CD4-positive, alpha-beta T cell treated with Interleukin-15 for 1 hour (primary cell): Measurements from ENCODE around the gene WDR37.

Experiments used
- DNase-seq: peaks from one replicate; pipeline ENCODE4 v3.0.0-alpha.2; 2020

Gene WDR37

DNA sequence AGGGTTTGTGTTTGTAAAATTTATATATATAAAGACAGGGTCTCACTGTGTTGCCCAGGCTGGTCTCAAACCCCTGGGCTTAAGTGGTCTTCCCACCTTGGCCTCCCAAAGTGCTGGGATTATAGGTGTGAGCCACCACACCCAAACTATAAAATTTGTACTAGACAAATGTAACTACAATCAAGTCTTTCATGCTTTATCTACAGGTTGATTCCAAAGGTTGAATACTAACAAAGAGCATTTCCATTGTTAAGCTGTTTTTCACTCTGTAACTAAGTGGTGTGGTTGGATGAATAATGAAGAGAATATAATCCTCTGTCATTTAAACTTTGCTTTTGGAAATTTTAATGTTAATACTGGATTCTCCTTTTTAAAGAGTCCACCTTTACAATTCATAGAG lies 22.5 kb downstream of the WDR37 start:
- DNase-seq: no peak

DNA sequence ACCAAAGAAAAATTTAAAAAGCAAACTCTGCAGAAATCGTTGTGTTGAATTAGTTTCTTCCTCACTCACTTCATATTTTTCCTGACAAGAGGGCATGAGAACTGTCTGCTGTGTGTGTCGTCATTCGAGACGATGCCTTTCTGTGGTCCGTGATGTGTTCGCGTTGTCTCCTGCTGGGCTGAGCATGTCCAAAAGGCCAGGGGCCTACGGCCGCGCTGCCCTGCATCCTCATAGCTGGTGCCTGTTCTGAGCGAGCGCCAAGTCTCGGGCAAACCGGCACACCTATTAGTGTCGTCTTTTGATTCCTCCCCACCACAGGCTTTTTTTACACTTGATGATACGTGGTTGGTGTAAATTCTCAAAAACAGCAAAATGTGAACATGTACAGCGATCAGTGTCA lies 27.4 kb downstream of the WDR37 start:
- no peak for DNase-seq

GRCh38 chr10:1084011-1084950 lies 28.1 kb downstream of the WDR37 start:
- no peak for DNase-seq

DNA sequence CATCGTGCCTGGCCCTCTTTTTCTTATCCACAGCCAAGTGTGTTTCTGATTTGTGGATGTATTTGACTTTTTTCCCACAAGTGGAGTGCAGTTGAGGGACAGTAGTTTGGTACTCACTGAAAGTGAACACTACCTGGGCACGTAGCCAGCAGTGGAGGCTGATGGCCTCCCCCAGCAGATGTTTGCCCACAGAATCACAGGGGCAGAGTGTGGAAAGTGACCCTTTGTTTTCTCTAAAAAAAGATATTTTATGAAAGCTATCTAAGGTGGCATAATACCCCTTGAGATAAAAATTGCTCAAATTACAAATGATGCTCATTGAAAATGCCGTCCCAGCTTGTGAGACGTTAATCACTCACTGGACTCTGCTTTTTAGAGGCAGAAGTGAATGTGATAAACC lies 29.1 kb downstream of the WDR37 start:
- DNase-seq: no peak

DNA sequence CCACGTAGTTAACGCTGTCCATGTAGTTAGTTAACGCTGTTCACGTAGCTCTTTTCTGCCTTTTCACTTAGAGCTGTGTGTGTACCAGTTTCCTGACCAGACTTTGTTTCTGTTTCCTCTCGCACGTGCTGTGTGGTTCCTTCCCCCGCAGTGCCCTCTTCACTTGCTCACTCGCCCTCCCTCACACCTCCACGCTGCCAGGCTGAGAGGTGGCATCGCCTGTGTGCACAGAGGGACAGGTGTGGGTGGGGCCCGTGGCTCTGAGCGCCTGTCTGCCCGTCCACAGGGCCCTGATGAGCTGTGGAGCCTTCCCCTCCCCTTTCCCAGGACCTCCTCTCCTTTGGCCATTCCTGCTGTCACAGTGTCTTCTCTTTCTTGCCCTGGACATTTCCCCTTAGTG lies 30.6 kb downstream of the WDR37 start:
- DNase-seq: no peak

DNA sequence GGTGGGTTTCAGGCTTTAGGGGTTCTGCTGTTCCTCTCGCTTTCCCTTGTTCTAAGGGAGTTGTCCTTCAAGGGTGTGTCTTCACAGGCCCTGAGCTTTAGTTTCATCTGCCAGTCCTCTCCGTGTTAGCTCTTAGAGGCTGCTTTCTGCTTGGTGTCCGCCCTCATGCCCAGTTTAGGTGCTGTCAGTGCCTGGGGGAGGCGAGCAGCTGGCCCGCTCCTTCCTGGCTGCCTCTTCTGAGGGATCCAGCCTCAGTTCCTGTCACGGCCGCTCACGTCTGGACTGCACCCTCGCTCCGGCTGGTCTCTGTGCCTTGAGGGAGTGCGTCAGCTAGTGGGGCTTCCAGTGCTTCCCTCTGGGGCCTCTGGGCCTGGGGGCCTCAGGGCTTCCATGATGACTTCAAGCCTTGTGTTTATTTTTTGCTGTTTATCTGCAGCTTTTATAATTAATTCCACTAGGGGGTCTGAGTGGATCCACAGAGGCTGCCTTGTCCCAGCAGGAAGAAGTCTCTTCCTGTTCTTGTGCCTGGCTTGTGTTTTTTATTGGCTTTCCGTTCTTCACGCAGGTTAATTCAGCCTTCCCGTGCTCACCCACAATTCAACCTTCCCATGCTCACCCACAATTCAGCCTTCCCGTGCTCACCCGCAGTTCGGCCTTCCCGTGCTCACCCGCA lies 33.0 kb downstream of the WDR37 start:
- DNase-seq: no peak

DNA sequence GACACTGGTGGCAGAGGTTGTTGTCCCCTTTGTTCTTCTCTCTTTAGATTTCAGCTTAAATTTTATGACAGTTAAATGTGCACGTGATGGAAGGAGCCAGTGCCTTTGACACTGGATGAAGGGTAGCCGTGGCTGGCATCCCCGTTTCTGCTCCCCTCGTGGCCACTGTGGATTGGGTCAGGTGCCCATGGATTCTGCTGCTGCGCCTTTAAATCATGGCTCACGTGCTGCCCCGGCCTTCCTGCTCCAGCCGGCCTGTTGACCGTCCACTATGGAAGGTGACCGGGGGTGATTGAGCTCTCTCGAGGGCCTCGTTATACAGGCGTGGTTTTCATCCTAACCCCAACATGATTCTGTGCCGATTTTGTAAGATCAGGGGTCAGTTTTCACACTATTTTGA lies 34.5 kb downstream of the WDR37 start:
- DNase-seq: no peak

DNA sequence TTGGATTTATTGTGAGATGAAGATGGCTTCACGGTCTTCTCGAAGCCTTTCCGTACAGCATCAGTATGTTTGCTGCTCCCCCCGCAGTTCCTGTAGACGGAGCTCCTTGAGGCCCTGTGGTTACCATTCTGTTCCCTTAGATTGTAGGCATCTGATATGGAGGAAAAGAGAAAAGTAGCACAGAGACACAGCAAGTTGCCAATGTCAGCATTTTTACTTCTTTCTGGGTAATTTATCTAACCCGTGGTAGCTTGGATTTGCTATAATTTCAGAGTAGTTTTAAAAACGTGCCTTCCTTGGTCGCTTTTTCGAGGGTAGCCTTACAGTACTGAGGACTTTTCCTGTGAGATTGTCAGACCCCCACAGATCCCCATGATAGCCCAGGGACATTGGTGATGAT lies 37.5 kb downstream of the WDR37 start:
- no peak for DNase-seq

DNA sequence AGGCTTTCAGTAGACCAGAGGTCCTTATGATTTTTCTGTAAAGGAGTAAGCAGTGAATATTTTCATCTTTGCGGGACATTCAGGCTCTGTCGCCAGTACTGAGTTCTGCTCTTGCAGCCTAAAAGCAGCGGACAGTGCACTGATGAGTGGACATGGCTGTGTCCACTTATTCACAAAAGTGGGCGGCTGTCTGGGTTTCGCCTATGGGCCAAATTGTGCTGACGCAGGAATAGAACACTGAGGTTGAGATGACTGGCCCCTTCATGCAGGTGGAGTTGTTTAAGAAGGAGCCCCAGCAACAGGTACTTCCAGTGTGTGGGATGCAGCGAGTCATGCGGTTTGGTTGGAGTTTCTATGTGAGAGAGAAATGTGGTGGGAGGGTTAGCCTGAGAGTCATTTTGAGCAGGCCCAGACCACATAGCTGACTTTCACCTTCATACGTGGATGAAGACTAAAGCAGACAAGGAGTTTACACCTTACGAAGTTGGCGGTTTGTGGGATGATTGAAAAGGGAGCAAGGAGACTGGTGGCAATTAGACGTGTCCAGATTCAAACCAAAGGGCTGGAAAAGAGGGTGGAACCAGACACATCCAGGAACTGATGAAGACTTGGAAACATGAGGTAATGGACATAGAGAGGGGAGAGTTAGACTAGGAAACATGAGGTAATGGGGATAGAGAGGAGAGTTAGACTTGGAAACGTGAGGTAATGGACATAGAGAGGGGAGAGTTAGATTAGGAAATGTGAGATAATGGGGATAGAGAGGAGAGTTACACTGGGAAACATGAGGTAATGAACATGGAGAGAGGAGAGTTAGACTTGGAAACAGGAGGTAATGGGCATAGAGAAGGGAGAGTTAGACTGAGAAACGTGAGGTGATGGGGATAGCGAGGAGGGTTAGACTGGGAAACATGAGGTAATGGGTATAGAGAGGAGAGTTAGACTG lies 38.2 kb downstream of the WDR37 start:
- DNase-seq: no peak

- no peak for DNase-seq
Measured at GRCh38 chr10:1095498-1095897, 39.3 kb downstream of the WDR37 start.

DNA sequence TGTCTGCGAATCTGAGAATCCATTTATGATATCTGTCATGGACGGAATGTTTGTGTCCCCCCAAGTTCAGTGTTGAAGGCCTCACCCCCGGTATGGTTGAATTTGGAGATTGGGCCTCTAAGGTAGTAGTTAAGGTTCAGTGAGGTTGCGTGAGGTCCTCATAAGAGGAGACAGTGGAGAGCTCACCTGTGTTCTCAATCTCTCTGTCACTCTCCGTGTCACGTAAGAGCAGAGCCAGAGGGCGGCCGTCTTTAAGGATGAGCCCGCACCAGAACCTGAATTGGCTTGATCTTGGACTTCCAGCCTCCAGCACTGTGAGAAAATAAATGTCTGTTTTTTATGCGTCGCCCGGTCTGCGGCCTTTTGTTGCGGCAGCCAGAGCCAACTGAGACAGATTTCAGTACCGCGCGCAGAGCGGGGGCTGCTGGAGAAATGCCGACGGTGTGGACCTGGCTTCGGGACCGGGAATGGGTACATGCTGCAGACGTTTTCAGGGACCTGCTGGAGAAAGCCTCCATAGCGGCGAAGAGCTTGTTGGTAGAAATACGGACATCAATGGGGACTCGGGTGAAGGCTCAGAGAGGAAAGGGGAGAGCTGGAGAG lies 40.2 kb downstream of the WDR37 start:
- no peak for DNase-seq

DNA sequence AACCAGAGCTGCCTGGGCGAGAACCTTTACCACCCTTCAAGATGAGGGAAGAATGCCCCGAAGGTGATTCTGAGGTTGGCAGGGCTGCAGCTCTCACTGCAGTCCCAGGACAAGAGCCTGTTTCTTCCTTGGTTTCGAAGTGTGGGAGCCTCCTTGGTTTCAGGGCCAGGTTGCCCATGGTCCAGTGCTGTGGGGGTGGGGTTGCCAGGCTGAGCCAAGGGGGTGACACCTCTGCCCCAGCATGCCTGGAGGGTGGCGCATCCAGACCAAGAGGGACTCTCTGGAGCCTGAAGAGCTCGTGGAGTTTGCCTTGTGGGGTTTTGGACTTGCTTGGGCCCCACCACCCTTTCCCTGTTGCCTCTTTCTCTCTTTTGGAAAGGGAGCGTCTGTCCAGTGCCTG lies 41.3 kb downstream of the WDR37 start:
- no peak for DNase-seq

- DNase-seq: no peak
Measured at GRCh38 chr10:1100143-1100542, 44.0 kb downstream of the WDR37 start.

DNA sequence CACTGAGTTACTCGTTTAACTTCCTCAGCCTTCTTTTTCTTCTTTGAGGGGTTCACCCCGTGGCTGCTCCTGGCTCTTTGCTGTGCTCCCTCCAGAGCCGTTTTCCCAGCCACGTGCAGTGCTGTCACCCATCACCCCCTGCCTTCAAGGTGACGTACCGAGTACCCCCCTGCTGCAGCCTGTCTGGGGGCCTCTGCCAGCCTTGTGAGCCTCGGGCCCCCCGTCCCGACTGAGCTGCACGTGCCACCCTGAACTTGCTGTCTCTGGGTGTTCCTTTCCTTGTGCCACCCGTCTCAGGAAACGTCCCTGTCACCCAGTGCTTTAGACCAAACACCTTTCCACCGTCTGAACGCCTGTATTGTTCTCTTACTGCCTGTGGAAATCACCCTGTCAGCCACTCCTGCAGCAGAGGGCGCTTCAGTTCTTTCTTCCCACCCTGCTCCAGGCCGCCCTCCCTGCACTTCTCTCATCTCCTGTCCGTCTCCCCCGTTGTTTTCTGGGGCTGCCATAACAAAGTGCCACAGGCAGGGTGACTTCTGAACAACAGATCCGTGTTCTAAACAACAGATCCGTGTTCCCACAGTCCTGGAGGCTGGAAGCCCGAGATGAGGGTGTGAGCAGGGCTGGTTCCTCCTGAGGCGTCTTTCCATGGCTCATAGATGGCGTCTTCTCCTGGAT lies 44.6 kb downstream of the WDR37 start:
- no peak for DNase-seq

DNA sequence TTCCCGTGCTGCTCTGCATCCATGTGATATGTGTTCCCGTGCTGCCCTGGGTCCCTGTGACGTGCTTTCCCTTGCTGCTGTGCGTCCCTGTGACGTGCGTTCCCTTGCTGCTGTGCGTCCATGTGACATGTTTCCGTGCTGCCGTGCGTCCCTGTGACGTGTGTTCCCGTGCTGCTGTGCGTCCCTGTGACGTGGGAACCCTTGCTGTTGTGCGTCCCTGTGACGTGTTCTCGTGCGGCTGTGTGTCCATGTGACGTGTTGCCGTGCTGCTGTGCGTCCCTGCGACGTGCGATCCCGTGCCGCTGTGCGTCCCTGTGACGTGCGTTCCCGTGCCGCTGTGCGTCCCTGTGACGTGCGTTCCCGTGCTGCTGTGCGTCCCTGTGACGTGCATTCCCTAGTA lies 45.8 kb downstream of the WDR37 start:
- DNase-seq: no peak

DNA sequence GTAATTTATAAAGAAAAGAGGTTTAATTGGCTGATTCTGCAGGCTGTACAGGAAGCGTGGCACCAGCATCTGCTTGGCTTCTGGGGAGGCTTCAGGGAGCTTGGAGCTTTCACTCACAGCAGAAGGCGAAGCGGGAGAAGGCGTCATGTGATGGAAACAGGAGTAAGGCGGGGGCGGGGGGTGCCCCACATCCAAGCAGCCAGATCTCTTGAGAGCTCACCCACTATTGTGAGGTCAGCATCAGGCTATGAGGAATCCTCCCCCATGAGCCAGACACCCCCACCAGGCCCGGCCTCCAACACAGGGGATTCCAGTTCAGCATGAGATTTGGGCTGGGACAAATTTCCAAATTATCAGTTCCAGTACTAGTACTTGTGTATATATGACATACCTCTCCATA lies 46.2 kb downstream of the WDR37 start:
- DNase-seq: no peak

DNA sequence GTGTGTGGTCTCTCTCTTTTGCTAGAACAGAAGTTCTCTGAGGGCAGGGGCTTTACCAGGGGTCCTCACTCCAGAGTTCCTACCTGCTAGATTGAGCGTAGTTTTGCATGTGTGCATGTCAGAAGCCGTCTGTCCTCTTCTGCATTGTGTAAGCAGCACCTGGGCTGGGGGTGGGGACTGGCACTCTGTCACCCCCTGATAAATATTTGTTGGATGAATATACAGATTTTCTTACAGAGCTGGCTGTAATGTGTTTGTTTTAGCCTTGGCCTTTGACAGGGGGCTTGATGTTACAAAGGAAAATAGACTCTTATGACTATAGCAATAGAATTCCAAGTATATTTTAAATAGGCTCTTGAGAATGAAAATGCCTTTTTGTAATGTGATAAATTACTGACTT lies 46.6 kb downstream of the WDR37 start:
- no peak for DNase-seq

- DNase-seq: no peak
Measured at GRCh38 chr10:1103551-1103950, 47.4 kb downstream of the WDR37 start.

DNA sequence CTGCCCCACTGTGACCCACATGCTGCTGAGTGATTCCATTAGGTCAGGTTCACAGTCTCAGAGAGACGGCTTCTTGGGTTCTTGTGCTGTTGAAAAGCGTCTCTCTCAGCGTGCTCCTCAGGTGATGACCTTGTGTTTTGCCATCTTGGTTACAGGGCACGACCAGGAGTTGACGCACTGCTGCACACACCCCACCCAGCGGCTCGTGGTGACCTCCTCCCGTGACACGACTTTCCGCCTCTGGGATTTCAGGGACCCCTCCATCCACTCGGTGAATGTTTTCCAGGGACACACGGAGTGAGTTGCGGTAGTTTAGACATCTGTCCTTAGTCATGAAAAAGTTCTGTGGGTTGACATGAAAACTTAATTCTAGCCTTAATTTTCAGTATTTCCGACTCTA lies 48.8 kb downstream of the WDR37 start:
- DNase-seq: no peak

- DNase-seq: no peak
Measured at GRCh38 chr10:1107004-1107403, 50.8 kb downstream of the WDR37 start.

GRCh38 chr10:1107679-1108078 lies 51.5 kb downstream of the WDR37 start:
- DNase-seq: no peak
